ENCODE data around the gene PARVG.

DNA sequence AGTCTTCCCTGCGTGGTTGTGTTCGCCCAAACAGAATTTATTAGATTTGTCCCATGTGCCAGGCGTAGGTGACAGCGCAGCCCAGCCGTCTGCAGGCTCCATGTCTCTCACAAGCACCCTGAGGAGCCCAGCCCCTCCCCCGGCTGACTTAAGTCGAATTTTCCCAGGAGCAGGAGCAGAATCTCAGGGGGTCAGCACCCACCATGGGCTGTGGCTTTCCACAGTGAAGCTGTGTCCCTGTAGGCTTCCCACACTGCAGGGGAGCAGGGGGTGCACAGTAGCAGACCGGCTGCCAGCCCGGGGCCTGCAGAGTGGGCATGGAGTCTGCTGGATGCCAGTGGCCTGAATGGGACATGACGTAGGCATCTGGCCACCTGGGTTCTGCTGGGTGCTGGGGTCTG is 16.0 kb downstream of the PARVG start:
- TF ChIP-seq, protein P1, sequence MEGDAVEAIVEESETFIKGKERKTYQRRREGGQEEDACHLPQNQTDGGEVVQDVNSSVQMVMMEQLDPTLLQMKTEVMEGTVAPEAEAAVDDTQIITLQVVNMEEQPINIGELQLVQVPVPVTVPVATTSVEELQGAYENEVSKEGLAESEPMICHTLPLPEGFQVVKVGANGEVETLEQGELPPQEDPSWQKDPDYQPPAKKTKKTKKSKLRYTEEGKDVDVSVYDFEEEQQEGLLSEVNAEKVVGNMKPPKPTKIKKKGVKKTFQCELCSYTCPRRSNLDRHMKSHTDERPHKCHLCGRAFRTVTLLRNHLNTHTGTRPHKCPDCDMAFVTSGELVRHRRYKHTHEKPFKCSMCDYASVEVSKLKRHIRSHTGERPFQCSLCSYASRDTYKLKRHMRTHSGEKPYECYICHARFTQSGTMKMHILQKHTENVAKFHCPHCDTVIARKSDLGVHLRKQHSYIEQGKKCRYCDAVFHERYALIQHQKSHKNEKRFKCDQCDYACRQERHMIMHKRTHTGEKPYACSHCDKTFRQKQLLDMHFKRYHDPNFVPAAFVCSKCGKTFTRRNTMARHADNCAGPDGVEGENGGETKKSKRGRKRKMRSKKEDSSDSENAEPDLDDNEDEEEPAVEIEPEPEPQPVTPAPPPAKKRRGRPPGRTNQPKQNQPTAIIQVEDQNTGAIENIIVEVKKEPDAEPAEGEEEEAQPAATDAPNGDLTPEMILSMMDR (IDR thresholded peaks at IDR 0.05; ENCODE audit: borderline replicate concordance, extremely low read depth, low read length, poor library complexity, severe bottlenecking), result no peak
- no peak for TF ChIP-seq EZH2 (IDR thresholded peaks at IDR 0.05; ENCODE audit: borderline replicate concordance, low read depth, low read length, severe bottlenecking)

Data from DND-41 (cell line).